GM23338 (cell line): ENCODE measurements around the gene ZNF23. TPM values are rescaled to one million over a fixed set of nuclear protein-coding genes. Genes with fewer than 3 reads are reported as not detected.

Experiments
- ATAC-seq: fragments of 200-7000 bp; cut with Tn5 transposase; 3 replicates; pipeline ENCODE4 v1.9.1; 2020
- DNase-seq: peaks from one replicate; pipeline ENCODE4 v3.0.0-alpha.2; 2015; ENCODE audit warnings: low spot score
- H2AFZ ChIP-seq: fragments of 200-600 bp; sonication (generic); 2 replicates; pipeline ENCODE4 v1.8.0; 2016; ENCODE audit warnings: antibody characterized with exemption, mild to moderate bottlenecking, moderate library complexity
- H3F3A ChIP-seq: fragments of 200-600 bp; sonication (generic); replicated peaks from 2 replicates; pipeline ENCODE4 v1.8.0; 2017; ENCODE audit warnings: antibody characterized with exemption, mixed run types, low read depth
- H3K27ac ChIP-seq: fragments of 200-600 bp; sonication (generic); 2 replicates; pipeline ENCODE4 v1.6.1; 2016; ENCODE audit warnings: low read depth
- H3K27me3 ChIP-seq: fragments of 200-600 bp; sonication (generic); 2 replicates; pipeline ENCODE4 v1.8.0; 2016; ENCODE audit warnings: mild to moderate bottlenecking, mixed run types, moderate library complexity; ENCODE audit not compliant: insufficient read depth
- H3K36me3 ChIP-seq: fragments of 200-600 bp; sonication (generic); 2 replicates; pipeline ENCODE4 v1.8.0; 2016; ENCODE audit warnings: mild to moderate bottlenecking; ENCODE audit not compliant: insufficient read depth
- H3K4me1 ChIP-seq: fragments of 200-600 bp; sonication (generic); 2 replicates; pipeline ENCODE4 v1.8.0; 2016; ENCODE audit warnings: mild to moderate bottlenecking, moderate library complexity; ENCODE audit not compliant: insufficient read depth
- H3K4me2 ChIP-seq: fragments of 200-600 bp; sonication (generic); 2 replicates; pipeline ENCODE4 v1.7.1; 2017; ENCODE audit warnings: mixed run types
- H3K4me3 ChIP-seq: fragments of 200-600 bp; sonication (generic); 2 replicates; pipeline ENCODE4 v1.6.1; 2016; ENCODE audit warnings: mixed run types
- H3K79me2 ChIP-seq: fragments of 200-600 bp; sonication (generic); replicated peaks from 2 replicates; pipeline ENCODE4 v1.8.0; 2017; ENCODE audit warnings: mild to moderate bottlenecking; ENCODE audit not compliant: insufficient read depth
- H3K9me2 ChIP-seq: fragments of 200-600 bp; sonication (generic); 2 replicates; pipeline ENCODE4 v1.8.0; 2017; ENCODE audit not compliant: insufficient read depth
- H4K20me1 ChIP-seq: fragments of 200-600 bp; sonication (generic); replicated peaks from 2 replicates; pipeline ENCODE4 v1.8.0; 2017; ENCODE audit warnings: mild to moderate bottlenecking; ENCODE audit not compliant: insufficient read depth
- H3K27ac Mint-ChIP-seq: 2 replicates; pipeline ENCODE4 v1.8.0; 2020; ENCODE audit warnings: inconsistent platforms, mild to moderate bottlenecking, moderate library complexity, mixed read lengths
- H3K27me3 Mint-ChIP-seq: 3 replicates; pipeline ENCODE4 v1.8.0; 2022; ENCODE audit warnings: low read depth, mild to moderate bottlenecking, moderate library complexity, mixed read lengths, inconsistent platforms; ENCODE audit not compliant: insufficient read depth, poor library complexity
- H3K36me3 Mint-ChIP-seq: 3 replicates; pipeline ENCODE4 v1.8.0; 2021; ENCODE audit warnings: low read depth, mild to moderate bottlenecking, inconsistent platforms, moderate library complexity, mixed read lengths
- H3K4me1 Mint-ChIP-seq: 3 replicates; pipeline ENCODE4 v1.8.0; 2020; ENCODE audit warnings: mild to moderate bottlenecking, inconsistent platforms, mixed read lengths
- H3K4me3 Mint-ChIP-seq: 3 replicates; pipeline ENCODE4 v1.8.0; 2021; ENCODE audit warnings: moderate library complexity, mild to moderate bottlenecking, inconsistent platforms, mixed read lengths
- H3K9me3 Mint-ChIP-seq: 3 replicates; pipeline ENCODE4 v1.8.0; 2020; ENCODE audit warnings: moderate library complexity, mild to moderate bottlenecking, inconsistent platforms, mixed read lengths
- CREB1 ChIP-seq: fragments of 250-450 bp; sonication (Bioruptor Pico); IDR thresholded peaks from 2 replicates; pipeline ENCODE4 v1.5.0; 2020; ENCODE audit warnings: low read depth, mild to moderate bottlenecking, moderate library complexity
- EZH2phosphoT487 ChIP-seq: fragments of 200-600 bp; sonication (generic); IDR thresholded peaks from one replicate; pipeline ENCODE4 v1.8.1; 2018; ENCODE audit warnings: antibody characterized with exemption; ENCODE audit not compliant: unreplicated experiment
- JUNB ChIP-seq: IDR thresholded peaks from one replicate; pipeline ENCODE4 v1.6.1; 2016; ENCODE audit warnings: antibody characterized with exemption; ENCODE audit not compliant: unreplicated experiment
- NANOG ChIP-seq: IDR thresholded peaks from 2 replicates; pipeline ENCODE4 v1.6.1; 2016; ENCODE audit warnings: antibody characterized with exemption, borderline replicate concordance
- POLR2AphosphoS5 ChIP-seq: IDR thresholded peaks from 2 replicates; pipeline ENCODE4 v1.6.1; 2016; ENCODE audit warnings: antibody characterized with exemption, low read depth
- STAT1 ChIP-seq: IDR thresholded peaks from one replicate; pipeline ENCODE4 v1.6.1; 2016; ENCODE audit warnings: antibody characterized with exemption; ENCODE audit not compliant: unreplicated experiment
- ZNF114 ChIP-seq: fragments of 250-450 bp; sonication (Bioruptor Pico); IDR thresholded peaks from 2 replicates; pipeline ENCODE4 v1.5.0; 2020; ENCODE audit warnings: mild to moderate bottlenecking, moderate library complexity
- ZNF331 ChIP-seq: fragments of 250-450 bp; sonication (Bioruptor Pico); IDR thresholded peaks from 2 replicates; pipeline ENCODE4 v1.5.0; 2020; ENCODE audit warnings: low read depth, mild to moderate bottlenecking, moderate library complexity
- polyA plus RNA-seq: library from polyadenylated mRNA; unstranded; fragments of >200 nt; fragmentation: Nextera tagmentation; extraction: Ambion mirVana; gene quantifications from 2 replicates; pipeline ENCODE4 v1.2.1, GENCODE V29; 2016
- total RNA-seq: library from RNA; depleted of rRNA; stranded (reverse); fragments of >200 nt; shearing (Covaris generic); gene quantifications from 2 replicates; pipeline ENCODE4 v1.2.3, GENCODE V29; 2014
- TF ChIP-seq, protein P1 (sequence below): fragments of 250-450 bp; sonication (Bioruptor Pico); IDR thresholded peaks from 2 replicates; pipeline ENCODE4 v1.5.0; 2020; ENCODE audit warnings: mild to moderate bottlenecking, moderate library complexity
- TF ChIP-seq, protein P2 (sequence below): IDR thresholded peaks from one replicate; pipeline ENCODE4 v1.6.1; 2018; ENCODE audit warnings: antibody characterized with exemption; ENCODE audit not compliant: unreplicated experiment
- TF ChIP-seq, protein P3 (sequence below), 2 experiments: fragments of 200-600 bp in 1 of 2; sonication (generic) in 1 of 2; conservative IDR thresholded peaks; 2 replicates each; pipeline versions ENCODE4 v1.5.1 to v1.6.1; 2016 to 2017; ENCODE audit warnings: antibody characterized with exemption in 2 of 2, low read depth in 2 of 2, mild to moderate bottlenecking in 2 of 2, moderate library complexity in 1 of 2
- TF ChIP-seq, protein P4 (sequence below): IDR thresholded peaks from 2 replicates; pipeline ENCODE4 v1.6.1; 2016; ENCODE audit warnings: antibody characterized with exemption

ZNF23 gene
- total and polyA plus RNA-seq, 2 experiments from 2014 or later, result 8.4 to 8.8 TPM

DNA sequence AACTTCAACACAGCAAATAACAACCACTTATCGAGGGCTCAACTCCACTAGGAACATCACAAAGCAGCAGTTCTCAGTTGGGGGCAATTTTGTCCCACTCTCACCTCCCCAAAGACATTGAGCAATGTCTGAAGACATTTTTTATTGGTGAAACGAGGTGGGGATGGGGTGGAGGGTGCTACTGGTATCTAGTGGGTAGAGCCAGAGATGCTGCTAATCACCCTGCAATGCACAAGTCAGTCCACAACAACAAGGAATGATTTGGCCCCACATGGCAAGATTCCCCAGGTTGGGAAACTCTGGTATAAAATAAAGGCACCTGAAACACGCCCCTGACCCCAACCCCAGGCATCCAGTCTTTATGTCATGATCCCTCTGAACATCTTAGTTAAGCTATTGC lies 53.5 kb downstream of the ZNF23 start:
- H3K36me3 Mint-ChIP-seq, result peaks cover 12% of the 10 kb centered on the region
- peaks cover 12% of the 10 kb centered on the region for H3K27me3 Mint-ChIP-seq

More for the DNA sequence above, 53.5 kb downstream of the ZNF23 start:
- no peaks in the 10 kb centered on the region for H4K20me1 ChIP-seq
- no peak overlapping the region for H3K4me2 ChIP-seq
- TF ChIP-seq ZNF114, result no peak
- no peak for TF ChIP-seq NANOG
- TF ChIP-seq, protein P1, sequence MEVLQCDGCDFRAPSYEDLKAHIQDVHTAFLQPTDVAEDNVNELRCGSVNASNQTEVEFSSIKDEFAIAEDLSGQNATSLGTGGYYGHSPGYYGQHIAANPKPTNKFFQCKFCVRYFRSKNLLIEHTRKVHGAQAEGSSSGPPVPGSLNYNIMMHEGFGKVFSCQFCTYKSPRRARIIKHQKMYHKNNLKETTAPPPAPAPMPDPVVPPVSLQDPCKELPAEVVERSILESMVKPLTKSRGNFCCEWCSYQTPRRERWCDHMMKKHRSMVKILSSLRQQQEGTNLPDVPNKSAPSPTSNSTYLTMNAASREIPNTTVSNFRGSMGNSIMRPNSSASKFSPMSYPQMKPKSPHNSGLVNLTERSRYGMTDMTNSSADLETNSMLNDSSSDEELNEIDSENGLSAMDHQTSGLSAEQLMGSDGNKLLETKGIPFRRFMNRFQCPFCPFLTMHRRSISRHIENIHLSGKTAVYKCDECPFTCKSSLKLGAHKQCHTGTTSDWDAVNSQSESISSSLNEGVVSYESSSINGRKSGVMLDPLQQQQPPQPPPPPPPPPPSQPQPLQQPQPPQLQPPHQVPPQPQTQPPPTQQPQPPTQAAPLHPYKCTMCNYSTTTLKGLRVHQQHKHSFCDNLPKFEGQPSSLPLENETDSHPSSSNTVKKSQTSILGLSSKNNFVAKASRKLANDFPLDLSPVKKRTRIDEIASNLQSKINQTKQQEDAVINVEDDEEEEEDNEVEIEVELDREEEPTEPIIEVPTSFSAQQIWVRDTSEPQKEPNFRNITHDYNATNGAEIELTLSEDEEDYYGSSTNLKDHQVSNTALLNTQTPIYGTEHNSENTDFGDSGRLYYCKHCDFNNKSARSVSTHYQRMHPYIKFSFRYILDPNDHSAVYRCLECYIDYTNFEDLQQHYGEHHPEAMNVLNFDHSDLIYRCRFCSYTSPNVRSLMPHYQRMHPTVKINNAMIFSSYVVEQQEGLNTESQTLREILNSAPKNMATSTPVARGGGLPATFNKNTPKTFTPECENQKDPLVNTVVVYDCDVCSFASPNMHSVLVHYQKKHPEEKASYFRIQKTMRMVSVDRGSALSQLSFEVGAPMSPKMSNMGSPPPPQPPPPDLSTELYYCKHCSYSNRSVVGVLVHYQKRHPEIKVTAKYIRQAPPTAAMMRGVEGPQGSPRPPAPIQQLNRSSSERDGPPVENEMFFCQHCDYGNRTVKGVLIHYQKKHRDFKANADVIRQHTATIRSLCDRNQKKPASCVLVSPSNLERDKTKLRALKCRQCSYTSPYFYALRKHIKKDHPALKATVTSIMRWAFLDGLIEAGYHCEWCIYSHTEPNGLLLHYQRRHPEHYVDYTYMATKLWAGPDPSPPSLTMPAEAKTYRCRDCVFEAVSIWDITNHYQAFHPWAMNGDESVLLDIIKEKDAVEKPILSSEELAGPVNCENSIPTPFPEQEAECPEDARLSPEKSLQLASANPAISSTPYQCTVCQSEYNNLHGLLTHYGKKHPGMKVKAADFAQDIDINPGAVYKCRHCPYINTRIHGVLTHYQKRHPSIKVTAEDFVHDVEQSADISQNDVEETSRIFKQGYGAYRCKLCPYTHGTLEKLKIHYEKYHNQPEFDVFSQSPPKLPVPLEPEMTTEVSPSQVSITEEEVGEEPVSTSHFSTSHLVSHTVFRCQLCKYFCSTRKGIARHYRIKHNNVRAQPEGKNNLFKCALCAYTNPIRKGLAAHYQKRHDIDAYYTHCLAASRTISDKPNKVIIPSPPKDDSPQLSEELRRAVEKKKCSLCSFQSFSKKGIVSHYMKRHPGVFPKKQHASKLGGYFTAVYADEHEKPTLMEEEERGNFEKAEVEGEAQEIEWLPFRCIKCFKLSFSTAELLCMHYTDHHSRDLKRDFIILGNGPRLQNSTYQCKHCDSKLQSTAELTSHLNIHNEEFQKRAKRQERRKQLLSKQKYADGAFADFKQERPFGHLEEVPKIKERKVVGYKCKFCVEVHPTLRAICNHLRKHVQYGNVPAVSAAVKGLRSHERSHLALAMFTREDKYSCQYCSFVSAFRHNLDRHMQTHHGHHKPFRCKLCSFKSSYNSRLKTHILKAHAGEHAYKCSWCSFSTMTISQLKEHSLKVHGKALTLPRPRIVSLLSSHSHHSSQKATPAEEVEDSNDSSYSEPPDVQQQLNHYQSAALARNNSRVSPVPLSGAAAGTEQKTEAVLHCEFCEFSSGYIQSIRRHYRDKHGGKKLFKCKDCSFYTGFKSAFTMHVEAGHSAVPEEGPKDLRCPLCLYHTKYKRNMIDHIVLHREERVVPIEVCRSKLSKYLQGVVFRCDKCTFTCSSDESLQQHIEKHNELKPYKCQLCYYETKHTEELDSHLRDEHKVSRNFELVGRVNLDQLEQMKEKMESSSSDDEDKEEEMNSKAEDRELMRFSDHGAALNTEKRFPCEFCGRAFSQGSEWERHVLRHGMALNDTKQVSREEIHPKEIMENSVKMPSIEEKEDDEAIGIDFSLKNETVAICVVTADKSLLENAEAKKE (CRISPR knock-in tag), result no peak
- TF ChIP-seq POLR2AphosphoS5, result no peak
- no peak for TF ChIP-seq EZH2phosphoT487
- TF ChIP-seq JUNB, result no peak
- TF ChIP-seq, protein P2, sequence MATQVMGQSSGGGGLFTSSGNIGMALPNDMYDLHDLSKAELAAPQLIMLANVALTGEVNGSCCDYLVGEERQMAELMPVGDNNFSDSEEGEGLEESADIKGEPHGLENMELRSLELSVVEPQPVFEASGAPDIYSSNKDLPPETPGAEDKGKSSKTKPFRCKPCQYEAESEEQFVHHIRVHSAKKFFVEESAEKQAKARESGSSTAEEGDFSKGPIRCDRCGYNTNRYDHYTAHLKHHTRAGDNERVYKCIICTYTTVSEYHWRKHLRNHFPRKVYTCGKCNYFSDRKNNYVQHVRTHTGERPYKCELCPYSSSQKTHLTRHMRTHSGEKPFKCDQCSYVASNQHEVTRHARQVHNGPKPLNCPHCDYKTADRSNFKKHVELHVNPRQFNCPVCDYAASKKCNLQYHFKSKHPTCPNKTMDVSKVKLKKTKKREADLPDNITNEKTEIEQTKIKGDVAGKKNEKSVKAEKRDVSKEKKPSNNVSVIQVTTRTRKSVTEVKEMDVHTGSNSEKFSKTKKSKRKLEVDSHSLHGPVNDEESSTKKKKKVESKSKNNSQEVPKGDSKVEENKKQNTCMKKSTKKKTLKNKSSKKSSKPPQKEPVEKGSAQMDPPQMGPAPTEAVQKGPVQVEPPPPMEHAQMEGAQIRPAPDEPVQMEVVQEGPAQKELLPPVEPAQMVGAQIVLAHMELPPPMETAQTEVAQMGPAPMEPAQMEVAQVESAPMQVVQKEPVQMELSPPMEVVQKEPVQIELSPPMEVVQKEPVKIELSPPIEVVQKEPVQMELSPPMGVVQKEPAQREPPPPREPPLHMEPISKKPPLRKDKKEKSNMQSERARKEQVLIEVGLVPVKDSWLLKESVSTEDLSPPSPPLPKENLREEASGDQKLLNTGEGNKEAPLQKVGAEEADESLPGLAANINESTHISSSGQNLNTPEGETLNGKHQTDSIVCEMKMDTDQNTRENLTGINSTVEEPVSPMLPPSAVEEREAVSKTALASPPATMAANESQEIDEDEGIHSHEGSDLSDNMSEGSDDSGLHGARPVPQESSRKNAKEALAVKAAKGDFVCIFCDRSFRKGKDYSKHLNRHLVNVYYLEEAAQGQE, result no peak
- TF ChIP-seq, protein P3, sequence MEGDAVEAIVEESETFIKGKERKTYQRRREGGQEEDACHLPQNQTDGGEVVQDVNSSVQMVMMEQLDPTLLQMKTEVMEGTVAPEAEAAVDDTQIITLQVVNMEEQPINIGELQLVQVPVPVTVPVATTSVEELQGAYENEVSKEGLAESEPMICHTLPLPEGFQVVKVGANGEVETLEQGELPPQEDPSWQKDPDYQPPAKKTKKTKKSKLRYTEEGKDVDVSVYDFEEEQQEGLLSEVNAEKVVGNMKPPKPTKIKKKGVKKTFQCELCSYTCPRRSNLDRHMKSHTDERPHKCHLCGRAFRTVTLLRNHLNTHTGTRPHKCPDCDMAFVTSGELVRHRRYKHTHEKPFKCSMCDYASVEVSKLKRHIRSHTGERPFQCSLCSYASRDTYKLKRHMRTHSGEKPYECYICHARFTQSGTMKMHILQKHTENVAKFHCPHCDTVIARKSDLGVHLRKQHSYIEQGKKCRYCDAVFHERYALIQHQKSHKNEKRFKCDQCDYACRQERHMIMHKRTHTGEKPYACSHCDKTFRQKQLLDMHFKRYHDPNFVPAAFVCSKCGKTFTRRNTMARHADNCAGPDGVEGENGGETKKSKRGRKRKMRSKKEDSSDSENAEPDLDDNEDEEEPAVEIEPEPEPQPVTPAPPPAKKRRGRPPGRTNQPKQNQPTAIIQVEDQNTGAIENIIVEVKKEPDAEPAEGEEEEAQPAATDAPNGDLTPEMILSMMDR (conservative IDR thresholded peaks at IDR 0.05; ENCODE audit: low read depth in 2 of 2), result no peak
- TF ChIP-seq, protein P4, sequence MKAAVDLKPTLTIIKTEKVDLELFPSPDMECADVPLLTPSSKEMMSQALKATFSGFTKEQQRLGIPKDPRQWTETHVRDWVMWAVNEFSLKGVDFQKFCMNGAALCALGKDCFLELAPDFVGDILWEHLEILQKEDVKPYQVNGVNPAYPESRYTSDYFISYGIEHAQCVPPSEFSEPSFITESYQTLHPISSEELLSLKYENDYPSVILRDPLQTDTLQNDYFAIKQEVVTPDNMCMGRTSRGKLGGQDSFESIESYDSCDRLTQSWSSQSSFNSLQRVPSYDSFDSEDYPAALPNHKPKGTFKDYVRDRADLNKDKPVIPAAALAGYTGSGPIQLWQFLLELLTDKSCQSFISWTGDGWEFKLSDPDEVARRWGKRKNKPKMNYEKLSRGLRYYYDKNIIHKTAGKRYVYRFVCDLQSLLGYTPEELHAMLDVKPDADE, result no peak
- no peak for TF ChIP-seq STAT1
- no peak for TF ChIP-seq ZNF331
- no peak for TF ChIP-seq CREB1 (CRISPR knock-in tag)
- H3K79me2 ChIP-seq, result no peaks in the 10 kb centered on the region
- H3K4me1 Mint-ChIP-seq, result peaks cover 9% of the 10 kb centered on the region
- H3K4me1 ChIP-seq, result 0 out of 2 replicates have a peak, but pooled peaks cover 4% of the 10 kb centered on the region
- no peaks in the 10 kb centered on the region; the same call in 1 of the 2 replicates for H3K36me3 ChIP-seq
- H3K27ac ChIP-seq, result no peak overlapping the region
- DNase-seq, result no peak
- H2AFZ ChIP-seq, result no peak overlapping the region
- no peaks in the 10 kb centered on the region for H3K9me2 ChIP-seq
- H3K4me3 Mint-ChIP-seq, result no peak overlapping the region
- H3F3A ChIP-seq, result no peaks in the 10 kb centered on the region
- H3K27me3 ChIP-seq, result no peaks in the 10 kb centered on the region
- ATAC-seq, result no peak
- H3K9me3 Mint-ChIP-seq, result peaks cover 22% of the 10 kb centered on the region
- H3K4me3 ChIP-seq, result no peak overlapping the region
- H3K27ac Mint-ChIP-seq, result no peak overlapping the region
